Activated T-cell treated with anti-CD3 and anti-CD28 coated beads, Interleukin-2, amount 50 U/mL, for 1 hour (primary cell): ENCODE data around the gene SLK.

ENCODE experiments used
- DNase-seq: peaks from one replicate; pipeline ENCODE4 v3.0.0-alpha.2; 2020

SLK gene

DNA sequence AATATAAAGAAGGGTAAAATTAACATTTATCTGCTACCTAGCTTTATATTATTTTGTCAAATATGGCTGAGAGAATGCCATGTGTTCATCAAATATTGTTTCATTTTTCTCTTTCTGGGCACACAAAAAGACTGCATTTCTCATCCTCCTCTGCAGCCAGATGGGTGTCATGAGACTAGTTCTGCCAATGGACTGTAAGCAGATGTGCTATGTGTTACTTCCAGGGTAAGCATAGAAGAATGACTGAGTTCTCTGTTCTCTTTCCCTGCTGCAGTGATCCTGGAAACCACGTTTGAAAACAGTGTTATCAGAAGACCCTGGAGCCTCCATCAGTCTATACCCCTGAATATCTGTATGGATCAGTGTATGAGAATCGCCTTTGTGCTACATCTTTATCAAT lies 24.1 kb upstream of the SLK start:
- DNase-seq, result no peak

DNA sequence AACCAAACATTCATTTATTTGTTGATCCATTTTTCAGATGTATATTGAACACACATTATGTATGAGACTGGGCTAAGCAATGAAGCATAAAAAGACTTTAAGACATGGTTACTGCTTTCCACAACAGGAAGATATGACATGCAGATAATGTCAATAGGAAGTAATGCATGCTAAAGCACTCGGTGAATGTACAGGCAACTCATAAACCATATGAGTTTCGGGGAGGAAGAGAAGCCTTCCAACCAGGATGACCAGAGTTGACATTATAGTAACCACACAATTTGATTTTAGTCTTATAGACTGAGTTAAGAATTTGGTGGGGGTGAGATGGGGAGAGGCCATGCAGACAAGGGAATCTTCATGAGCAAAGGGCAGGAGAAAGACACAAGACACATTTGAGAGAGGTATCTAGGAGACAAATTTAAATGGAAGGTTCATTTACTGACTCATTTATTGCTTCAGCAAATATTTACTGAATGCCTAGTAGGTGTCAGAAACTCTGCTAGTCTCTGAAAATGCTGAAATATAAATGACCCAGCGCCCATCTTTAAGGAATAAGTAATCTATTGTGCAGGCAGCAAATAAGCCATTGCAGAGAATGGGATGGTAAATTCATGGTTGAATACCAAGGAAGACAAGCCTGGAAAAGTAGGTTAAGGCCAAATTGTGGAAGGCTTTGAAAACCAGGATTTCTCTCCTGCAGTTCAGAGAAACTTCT lies 19.0 kb upstream of the SLK start:
- no peak for DNase-seq

DNA sequence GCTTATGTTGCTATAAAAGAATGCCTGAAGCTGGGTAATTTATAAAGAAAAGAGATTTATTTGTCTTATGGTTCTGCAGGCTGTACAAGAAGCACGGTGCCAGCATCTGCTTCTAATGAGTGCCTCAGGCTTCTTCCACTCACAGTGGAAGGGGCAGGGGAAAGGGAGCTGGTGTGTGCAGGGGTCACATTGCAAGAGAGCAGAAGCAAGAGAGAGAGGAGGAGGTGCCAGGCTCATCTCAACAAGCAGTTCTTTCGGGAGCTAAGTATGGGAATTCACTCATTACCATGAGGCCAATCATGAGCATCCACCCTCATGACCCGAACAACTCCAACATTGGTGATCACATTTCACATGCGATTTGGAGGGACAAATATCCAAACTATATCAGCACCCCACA lies 17.2 kb upstream of the SLK start:
- DNase-seq, result no peak

DNA sequence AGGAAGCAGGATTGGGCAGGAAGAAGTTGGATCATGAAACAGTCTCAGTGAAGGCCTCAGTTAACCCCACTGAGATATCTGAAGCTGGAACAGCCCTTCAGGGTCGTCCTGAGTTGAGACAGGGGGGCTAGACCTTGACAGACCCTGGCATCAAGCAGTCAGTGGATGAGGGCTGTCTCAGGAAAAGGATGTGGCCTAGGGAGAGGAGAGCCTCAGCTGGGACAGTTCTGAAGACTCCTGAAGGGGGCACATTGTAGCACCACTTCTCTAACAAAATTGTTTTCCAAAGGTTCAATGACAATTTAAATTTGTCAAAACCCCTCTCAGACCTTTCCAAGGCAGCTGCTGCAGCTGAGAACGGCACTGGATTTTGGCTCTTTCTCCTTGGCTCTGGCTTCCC lies 15.8 kb upstream of the SLK start:
- no peak for DNase-seq

DNA sequence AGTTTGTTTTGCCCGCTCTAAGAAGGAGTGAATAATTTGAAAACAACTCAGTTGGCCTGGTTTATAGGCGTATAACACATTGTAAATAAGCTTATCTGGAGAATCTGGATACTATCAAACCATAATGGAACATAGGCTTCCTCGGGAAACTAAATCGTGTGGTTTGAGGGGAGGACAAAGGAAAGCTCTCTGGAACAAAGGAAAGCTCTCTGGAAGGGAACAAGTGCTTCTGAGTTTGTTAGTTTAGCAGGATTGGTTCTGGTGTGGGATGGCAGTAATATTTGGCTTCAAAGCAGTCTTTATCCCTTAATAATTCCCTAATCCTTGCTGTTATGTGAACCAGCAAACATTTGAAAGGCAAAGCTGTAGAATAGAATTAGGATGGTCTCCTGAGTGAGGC lies 15.0 kb upstream of the SLK start:
- no peak for DNase-seq

DNA sequence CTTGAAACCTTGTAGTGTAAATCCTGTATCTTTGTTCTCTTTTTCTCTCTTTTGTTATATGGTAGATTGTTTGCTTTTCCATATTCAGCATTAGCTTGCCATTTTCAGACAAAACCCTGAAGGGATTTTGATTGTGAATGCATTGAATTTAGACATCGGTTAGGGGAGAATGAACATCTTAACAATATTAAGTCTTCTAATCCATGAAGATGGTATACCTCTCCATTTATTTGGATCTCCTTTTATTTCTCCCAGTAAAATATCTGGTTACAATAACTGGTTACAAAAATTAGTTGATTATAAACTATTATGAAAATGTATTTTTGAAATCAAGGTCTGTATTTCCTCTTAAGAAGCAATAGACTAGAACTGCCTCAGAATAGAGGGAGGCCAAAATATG lies 12.4 kb upstream of the SLK start:
- no peak for DNase-seq

DNA sequence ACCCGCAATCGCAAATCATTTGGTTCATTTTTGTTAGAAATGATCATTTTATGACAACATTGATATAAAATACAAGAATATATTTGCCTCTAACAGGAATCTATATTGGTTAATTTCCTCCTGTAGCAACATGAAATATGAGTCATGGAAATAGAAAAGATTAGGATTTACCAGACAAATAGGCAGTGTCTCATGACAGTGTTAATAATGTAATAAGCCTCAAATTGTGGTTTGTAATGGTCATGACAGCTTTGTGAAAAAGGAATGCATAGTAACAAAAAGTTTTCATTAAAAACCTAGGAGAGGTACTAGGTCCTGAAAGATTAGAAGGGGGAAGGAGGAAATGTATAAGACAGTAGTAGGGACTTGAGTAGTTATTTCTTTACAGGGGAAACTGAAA lies 7.9 kb upstream of the SLK start:
- DNase-seq, result no peak

DNA sequence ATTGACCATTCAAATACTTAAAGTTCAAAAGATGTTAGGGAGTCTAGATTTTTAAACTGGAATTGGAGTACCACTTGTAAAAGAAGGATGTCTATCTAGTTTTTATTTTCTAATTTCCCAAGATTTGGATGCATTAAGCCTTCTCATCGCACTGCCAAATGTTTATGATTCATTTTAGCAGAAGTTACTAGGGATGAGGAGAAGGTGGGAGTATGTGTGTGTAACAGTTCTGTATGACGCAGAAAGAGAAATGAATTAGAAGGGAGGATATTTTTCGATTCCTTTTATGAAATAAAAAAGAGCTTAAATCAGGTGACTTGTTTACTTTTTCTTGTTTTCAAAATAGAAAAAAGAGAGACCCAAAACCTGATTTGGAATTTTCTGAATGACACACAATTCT lies 6.8 kb upstream of the SLK start:
- no peak for DNase-seq

DNA sequence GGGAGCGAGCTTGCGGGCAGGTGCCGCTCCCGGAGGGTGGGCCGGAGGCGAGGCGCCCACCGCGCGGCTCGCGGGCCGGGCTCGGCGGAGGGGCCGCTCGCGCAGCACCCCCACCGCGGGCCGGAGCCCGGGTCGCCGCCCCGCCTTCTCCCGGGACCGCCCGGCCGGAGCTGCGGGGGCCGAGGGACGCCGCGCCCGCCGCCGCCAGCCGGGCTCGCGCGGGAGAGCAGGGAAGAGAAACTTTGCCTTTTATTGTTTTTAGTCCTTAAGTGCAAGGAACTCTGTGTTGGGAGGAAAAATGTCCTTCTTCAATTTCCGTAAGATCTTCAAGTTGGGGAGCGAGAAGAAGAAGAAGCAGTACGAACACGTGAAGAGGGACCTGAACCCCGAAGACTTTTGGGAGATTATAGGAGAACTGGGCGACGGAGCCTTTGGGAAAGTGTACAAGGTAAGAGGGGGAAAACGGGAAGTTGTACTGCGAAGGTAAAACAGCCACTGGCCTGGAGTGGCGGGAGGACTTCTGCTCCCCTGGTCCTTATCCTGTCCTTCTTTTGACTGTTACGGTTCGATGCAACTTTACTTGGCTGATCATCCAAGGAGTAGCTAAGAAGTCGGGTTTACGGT lies 620 bp downstream of the SLK start:
- no peak for DNase-seq

DNA sequence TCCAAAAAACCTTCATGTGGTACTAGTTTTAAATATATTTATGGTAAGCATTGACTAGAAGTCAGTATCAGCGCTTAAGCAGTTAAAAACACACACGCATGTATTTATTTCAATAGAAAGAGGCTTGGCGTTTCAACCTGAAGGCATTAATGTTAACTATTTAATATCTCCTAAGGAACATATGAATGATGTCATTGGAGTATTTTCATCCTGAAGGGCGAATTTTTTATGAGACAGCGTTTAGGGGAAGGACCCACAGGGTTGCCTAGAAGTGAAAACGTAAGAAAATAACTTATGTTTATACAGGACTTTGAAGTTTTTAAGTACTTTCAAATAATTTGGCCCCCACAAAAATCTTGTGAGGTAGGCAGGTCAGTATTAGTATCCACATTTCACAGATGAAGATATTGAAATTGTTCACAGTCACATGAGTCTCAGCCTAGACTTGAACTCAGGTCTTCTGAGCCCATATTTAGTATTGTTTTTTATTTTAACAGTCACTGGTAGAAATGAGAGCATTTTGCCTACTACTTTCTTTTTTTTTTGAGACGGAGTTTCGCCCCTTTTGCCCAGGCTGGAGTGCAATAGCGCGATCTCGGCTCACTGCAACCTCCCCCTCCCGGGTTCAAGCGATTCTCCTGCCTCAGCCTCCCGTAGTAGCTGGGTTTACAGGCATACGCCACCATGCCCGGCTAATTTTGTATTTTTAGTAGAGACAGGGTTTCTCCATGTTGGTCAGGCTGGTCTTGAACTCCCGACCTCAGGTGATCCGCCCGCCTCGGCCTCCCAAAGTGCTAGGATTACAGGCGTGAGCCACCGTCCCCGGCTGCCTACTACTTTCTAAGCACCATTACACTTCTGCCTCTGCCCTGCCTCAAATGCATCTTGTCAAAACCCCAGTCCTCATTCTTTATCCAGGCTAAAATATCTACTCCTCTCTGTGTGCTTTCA lies 1.8 kb downstream of the SLK start:
- DNase-seq, result no peak

DNA sequence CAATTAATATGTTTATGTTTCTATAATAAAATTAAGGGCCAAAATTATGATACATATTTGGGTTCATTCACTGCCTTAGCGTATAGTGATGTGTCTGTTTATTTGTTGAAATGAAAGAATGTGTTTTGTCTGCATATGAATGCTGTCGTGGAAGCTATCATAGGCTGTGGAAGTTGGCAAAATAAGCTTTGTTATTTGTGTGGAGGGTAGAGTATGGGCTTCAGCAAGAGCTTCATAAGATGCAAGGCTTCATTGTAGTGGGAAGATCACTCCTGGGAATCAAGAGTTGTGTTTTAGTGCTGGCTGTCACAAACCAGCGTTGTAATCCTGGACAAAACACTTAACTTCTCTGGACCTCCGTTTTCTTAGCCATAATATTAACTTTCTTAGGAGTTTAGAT lies 2.5 kb downstream of the SLK start:
- DNase-seq, result no peak

DNA sequence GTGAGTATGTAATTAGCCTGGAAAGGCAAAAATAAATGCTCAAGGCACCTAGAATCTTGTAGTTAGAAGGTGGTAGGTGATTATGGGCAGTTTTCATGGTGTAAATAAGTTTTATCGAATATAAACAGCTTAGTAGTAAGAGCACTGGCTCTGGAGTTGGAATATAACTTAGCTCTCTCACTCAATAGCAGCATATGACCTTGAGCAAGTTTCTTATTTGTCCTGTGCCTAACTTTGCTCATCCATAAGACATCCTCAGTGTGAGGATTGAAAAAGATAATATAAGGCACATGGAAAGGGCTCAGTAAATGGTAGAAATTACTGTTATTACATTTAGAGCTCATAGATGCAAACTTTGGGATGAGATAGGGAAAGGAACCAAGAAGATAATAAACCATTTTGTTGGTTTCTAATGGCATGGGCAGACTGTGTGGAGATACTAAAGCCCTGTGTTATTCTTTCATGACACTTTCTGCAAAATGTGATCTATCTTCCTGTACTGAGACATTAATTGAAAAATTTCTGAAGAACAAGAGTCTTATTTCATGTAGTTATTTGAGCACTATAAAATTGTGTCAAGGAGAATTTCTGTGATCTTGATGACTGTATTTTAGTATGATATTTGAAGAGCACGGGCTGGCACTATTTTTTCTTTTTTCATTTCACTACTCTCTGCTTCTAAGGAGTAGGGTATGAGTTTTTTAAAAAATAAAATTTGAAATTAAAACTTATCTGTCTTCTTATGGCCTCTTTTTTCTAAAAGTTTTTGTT lies 3.1 kb downstream of the SLK start:
- no peak for DNase-seq

DNA sequence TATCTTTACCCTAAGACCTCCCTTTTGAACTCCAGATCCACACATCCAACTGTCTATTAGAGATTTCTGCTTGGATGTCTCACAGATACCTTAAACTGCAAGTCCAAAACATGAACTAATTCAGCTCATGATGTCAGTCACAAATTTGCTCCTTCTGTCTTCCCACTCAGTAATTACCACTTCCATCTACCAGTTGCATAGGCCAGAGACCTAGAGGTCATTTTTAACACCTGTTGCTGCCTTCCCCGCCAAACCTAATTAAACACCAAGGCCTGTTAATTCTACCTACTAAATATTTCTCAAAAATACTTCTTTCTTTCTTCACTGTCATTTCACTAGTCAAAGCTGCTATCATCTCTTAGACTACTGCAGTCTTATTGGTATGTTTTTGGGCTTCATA lies 8.2 kb downstream of the SLK start:
- no peak for DNase-seq

DNA sequence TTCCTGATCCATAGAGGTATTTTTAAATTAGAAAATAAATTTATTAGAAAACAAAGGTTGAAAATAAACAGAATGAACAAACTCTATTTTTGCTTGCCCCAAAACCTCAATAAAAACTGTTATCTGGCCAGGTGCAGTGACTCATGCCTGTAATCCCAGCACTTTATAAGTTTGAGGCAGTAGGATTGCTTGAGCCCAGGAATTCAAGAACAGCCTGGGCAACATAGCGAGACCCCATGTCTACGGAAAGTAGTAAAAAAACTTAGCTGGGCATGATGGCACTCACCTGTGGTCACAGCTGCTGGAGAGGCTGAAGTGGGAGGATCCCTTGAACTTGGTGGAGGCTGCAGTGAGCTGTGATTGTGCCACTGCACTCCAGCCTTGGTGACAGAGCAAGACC lies 10.3 kb downstream of the SLK start:
- no peak for DNase-seq

DNA sequence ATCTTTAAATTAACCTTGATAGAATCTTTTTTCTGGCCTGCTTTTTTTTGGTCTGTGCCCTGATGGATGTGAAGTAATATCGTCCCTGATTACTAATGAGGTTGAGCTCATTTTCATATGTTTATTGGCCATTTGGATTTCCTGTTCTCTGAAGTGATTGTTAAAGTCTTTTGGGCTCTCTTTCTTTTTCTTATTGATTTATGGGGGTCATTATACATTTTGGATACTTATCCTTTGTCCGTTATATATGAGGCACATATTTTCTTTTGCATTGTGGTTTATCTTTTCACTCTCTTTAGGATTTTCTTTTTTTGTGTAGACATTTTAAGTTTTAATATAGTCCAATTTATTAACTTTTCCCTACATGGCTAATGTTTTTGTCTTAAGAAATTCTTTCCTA lies 12.6 kb downstream of the SLK start:
- DNase-seq, result no peak

DNA sequence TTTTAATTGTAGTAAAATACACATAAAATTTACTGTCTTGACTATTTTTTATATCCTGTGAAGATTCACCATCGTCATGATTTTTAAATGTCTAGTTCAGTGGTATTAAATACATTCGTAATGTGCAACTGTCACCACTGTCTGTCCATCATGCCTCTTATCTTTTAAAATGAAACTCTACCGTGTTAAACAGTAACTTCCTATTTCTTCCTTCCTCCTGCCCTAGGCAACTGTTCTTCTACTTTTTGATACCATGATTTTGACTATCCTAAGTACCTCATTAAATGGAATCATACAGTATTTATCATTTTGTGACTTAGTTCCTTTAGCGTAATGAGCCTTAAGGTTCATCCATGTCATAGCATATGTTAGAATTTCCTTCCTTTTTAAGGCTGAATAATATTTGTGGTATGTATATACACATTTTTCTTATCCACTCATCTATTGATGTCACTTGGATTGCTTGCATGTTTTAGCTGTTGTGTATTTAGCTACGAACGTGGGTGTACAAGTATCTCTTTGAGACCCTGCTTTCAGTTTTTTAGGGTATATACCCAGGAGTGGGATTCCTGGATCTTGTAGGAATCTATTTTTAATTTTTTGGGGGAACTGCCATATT lies 13.5 kb downstream of the SLK start:
- no peak for DNase-seq

DNA sequence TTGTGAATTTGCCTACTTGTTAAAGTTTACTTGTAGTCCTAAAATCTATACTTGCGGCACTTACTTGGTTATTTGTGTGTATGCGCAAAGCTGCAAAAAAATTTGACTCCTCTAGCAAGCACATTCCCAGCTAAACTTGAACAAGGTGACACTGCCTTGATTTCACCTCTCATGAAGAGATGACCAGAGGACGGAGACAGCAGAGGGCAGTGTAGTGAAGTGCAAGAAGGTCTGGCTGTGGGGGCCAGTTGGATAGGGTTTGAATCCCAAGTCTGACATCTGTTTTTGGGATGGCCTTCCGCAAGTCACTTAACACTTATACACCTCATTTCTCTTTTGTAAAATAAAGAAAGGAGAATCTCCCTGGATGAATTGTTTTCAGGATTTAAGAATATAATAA lies 15.7 kb downstream of the SLK start:
- DNase-seq, result no peak

DNA sequence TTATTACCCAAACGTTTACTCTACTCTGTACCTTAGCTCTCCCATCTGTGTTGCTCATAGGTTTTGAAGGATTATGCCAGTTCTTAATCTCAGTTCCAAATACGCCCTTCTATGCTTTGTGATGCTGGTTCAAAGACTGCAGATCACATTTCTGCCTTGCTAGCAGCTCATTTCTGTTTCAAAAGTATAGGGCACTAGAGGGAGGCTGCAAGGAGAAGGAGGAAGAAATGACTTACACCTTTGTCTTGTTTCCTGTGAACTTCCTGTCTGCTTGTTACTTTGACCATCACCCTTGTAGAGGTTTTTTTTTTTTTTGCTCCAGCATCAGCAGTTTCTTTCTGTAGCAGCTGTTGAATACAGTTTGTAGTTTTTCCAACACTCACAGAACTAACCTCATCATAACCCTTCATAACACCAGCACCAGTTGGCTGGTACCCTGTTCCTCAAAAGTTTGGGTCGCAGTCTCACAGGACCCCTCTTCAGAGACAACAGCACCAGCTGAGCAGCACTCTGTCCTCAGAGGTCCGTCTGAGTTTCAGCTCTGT lies 16.5 kb downstream of the SLK start:
- no peak for DNase-seq

DNA sequence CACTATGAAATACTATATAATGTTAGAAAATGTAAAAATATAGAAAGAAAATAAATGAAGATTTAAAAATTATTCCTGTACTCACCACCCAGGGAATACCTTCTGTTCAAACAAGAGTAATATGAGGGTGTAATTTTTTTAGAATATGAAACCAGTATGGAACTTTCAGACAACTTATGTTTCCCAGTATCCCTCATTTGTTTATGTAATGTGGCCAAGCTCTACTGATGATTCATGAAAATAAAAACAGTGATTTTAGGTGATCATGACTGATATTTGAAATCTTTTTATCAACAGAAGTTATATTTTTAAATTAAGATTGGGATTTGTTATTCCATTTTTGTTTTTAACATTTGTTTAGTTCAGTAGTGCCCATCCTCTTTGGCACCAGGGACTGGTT lies 18.8 kb downstream of the SLK start:
- no peak for DNase-seq

DNA sequence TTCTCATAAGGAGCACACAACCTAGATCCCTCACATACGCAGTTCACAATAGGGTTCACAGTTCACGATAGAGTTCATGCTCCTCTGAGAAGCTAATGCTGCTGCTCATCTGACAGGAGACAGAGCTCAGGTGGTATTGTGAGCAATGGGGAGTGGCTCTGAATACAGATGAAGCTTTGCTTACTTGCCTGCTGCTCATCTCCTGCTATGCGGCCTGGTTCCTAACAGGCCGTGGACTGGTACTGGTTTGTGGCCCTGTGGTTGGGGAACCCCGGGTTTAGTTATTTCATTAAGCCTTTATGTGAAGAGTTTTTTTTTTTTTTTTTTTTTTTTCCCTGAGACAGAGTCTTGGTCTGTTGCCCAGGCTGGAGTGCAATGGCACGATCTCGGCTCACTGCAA lies 19.4 kb downstream of the SLK start:
- no peak for DNase-seq

DNA sequence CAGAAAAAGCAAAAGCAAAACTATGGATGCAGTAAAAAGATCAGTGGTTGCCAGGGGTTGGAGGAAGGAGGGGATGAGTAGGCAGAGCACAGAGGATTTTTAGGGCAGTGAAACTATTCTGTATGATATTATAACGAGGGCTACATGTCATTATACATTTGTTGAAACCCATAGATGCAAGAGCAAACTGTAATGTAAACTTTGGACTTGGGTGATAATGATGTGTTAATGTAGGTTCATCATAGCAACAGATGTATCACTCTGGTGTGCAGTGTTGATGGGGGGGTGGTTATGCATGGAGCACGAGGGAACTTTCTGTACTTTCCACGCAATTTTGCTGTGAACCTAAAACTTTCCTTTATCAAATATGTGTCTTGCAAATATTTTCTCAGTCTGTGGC lies 23.2 kb downstream of the SLK start:
- DNase-seq, result no peak

DNA sequence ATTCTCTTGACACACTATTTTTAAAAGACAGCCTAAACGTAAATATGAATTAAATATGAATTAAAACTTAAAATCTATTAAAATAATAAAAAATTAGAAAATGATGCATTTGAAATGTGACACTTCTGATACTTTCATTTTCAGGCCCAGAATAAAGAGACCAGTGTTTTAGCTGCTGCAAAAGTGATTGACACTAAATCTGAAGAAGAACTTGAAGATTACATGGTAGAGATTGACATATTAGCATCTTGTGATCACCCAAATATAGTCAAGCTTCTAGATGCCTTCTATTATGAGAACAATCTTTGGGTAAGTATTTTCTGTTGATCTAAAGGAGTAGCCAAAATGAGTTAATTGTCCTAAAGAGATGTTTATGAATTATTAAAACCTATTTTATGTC lies 23.6 kb downstream of the SLK start:
- no peak for DNase-seq
